Neuronal stem cell (in vitro differentiated cells): ENCODE measurements around the gene TLDC2.
"Not testable (repeated sequence)": the region's sequence is repeated elsewhere in the genome, so short reads cannot be mapped to it uniquely, and the experiment has no call there.

Source experiments
- DNase-seq: peaks from one replicate; pipeline ENCODE4 v3.0.0-alpha.2; 2013; ENCODE audit warnings: low spot score
- H2AFZ ChIP-seq: one replicate; pipeline ENCODE4 v1.6.1; 2013; ENCODE audit warnings: mild to moderate bottlenecking, low read length, inconsistent platforms
- H2AK5ac ChIP-seq: 2 replicates; pipeline ENCODE4 v1.6.1; 2013; ENCODE audit warnings: low read depth, mild to moderate bottlenecking, inconsistent platforms, low read length, moderate library complexity, mixed read lengths
- H2BK120ac ChIP-seq: 2 replicates; pipeline ENCODE4 v1.6.1; 2013; ENCODE audit warnings: low read depth, mild to moderate bottlenecking, inconsistent platforms, low read length, moderate library complexity, mixed read lengths
- H2BK12ac ChIP-seq: one replicate; pipeline ENCODE4 v1.6.1; 2013; ENCODE audit warnings: low read length, inconsistent platforms
- H2BK15ac ChIP-seq: 2 replicates; pipeline ENCODE4 v1.6.1; 2013; ENCODE audit warnings: mild to moderate bottlenecking, low read length, inconsistent platforms, mixed read lengths
- H2BK5ac ChIP-seq: one replicate; pipeline ENCODE4 v1.6.1; 2013; ENCODE audit warnings: inconsistent platforms, mild to moderate bottlenecking, low read length, moderate library complexity
- H3K14ac ChIP-seq: one replicate; pipeline ENCODE4 v1.6.1; 2013; ENCODE audit warnings: low read length, inconsistent platforms
- H3K18ac ChIP-seq: 2 replicates; pipeline ENCODE4 v1.6.1; 2013; ENCODE audit warnings: low read length, inconsistent platforms
- H3K23ac ChIP-seq: 2 replicates; pipeline ENCODE4 v1.6.1; 2013; ENCODE audit warnings: low read depth, mild to moderate bottlenecking, mixed read lengths, low read length, inconsistent platforms; ENCODE audit not compliant: poor library complexity
- H3K27ac ChIP-seq: replicated peaks from 3 replicates; pipeline ENCODE4 v1.5.1; 2013; ENCODE audit warnings: low read length, inconsistent platforms
- H3K27me3 ChIP-seq, 3 experiments: 2 replicates each; pipeline ENCODE4 v1.6.1; 2013; ENCODE audit warnings: low read length in 3 of 3, mild to moderate bottlenecking in 2 of 3, inconsistent platforms in 1 of 3, low read depth in 1 of 3, mixed read lengths in 1 of 3, moderate library complexity in 1 of 3; ENCODE audit not compliant: control insufficient read depth in 3 of 3, insufficient read depth in 3 of 3
- H3K36me3 ChIP-seq, 2 donors: replicated peaks in 1 of 2; 2 replicates each; pipeline ENCODE4 v1.6.1; 2013; ENCODE audit warnings: low read length in 2 of 2; ENCODE audit not compliant: control insufficient read depth in 2 of 2, insufficient read depth in 2 of 2
- H3K4ac ChIP-seq: 2 replicates; pipeline ENCODE4 v1.6.1; 2013; ENCODE audit warnings: inconsistent platforms, mild to moderate bottlenecking, low read length, moderate library complexity
- H3K4me1 ChIP-seq, 2 donors: 1 replicate in 1 of 2; 2 replicates in 1 of 2; pipeline ENCODE4 v1.6.1; 2013; ENCODE audit warnings: low read length in 2 of 2, low read depth in 1 of 2; ENCODE audit not compliant: control insufficient read depth in 2 of 2, insufficient read depth in 1 of 2
- H3K4me2 ChIP-seq: one replicate; pipeline ENCODE4 v1.6.1; 2013; ENCODE audit warnings: mild to moderate bottlenecking, low read length, inconsistent platforms; ENCODE audit not compliant: insufficient read depth, poor library complexity, severe bottlenecking
- H3K4me3 ChIP-seq, 2 donors: 2 replicates each; pipeline ENCODE4 v1.5.1; 2013; ENCODE audit warnings: low read length in 2 of 2, mild to moderate bottlenecking in 2 of 2, inconsistent platforms in 1 of 2, moderate library complexity in 1 of 2
- H3K79me1 ChIP-seq: one replicate; pipeline ENCODE4 v1.6.1; 2013; ENCODE audit warnings: low read depth, mild to moderate bottlenecking, inconsistent platforms, low read length, moderate library complexity
- H3K9ac ChIP-seq: one replicate; pipeline ENCODE4 v1.6.1; 2013; ENCODE audit warnings: mild to moderate bottlenecking, low read depth, low read length, inconsistent platforms; ENCODE audit not compliant: poor library complexity
- H3K9me3 ChIP-seq, 2 donors: replicated peaks in 1 of 2; 2 replicates each; pipeline versions ENCODE3 to v1.6.1; 2013; ENCODE audit warnings: low read length in 2 of 2, mild to moderate bottlenecking in 2 of 2, inconsistent platforms in 1 of 2, low read depth in 1 of 2, mixed read lengths in 1 of 2, moderate library complexity in 1 of 2; ENCODE audit not compliant: control insufficient read depth in 2 of 2, insufficient read depth in 1 of 2
- H4K8ac ChIP-seq: one replicate; pipeline ENCODE4 v1.6.1; 2013; ENCODE audit warnings: low read depth, mild to moderate bottlenecking, inconsistent platforms, low read length, moderate library complexity
- H4K91ac ChIP-seq: one replicate; pipeline ENCODE4 v1.6.1; 2013; ENCODE audit warnings: low read length, low read depth, mild to moderate bottlenecking, inconsistent platforms; ENCODE audit not compliant: poor library complexity
- WGBS, 2 donors: extraction: QIAGEN DNeasy Blood & Tissue Kit; methylation state at CpG; one replicate each; pipeline ENCODE4 v1.1.7; 2013; ENCODE audit warnings: missing lambda C conversion rate in 2 of 2, mixed read lengths in 1 of 2; ENCODE audit not compliant: insufficient read length in 2 of 2, insufficient replicate concordance in 1 of 2; ENCODE audit errors: extremely low coverage in 2 of 2; 5-methylcytosine and 5-hydroxymethylcytosine counted together

The TLDC2 gene

GRCh38 chr20:36932476-36933426, 56.8 kb downstream of the TLDC2 start:
- H3K27ac ChIP-seq: no peak overlapping the region
- no peak overlapping the region for H3K14ac ChIP-seq
- no peak overlapping the region for H2BK5ac ChIP-seq
- H2AK5ac ChIP-seq: no peak overlapping the region
- no peak overlapping the region for H3K4me2 ChIP-seq
- H2BK15ac ChIP-seq: no peak overlapping the region
- H2AFZ ChIP-seq: no peak overlapping the region
- no CpG with 5 or more reads among the region's 11 CpGs for WGBS, 2 donors
- H3K27me3 ChIP-seq: no peaks in the 10 kb centered on the region
- no peaks in the 10 kb centered on the region for H3K9me3 ChIP-seq
- H3K79me1 ChIP-seq: no peaks in the 10 kb centered on the region
- H2BK120ac ChIP-seq: no peak overlapping the region
- H3K9ac ChIP-seq: no peak overlapping the region
- no peak for DNase-seq
- H3K4ac ChIP-seq: no peak overlapping the region
- no peaks in the 10 kb centered on the region for H3K36me3 ChIP-seq
- H3K18ac ChIP-seq: no peak overlapping the region
- no peak overlapping the region for H2BK12ac ChIP-seq
- H4K8ac ChIP-seq: no peak overlapping the region
- no peak overlapping the region for H3K4me3 ChIP-seq
- no peaks in the 10 kb centered on the region for H3K4me1 ChIP-seq
- H4K91ac ChIP-seq: no peak overlapping the region
- no peak overlapping the region for H3K23ac ChIP-seq

- not testable (repeated sequence) for H3K9ac ChIP-seq, H2BK15ac ChIP-seq, H3K79me1 ChIP-seq, H4K8ac ChIP-seq, H3K4me2 ChIP-seq, H3K4me3 ChIP-seq, H3K27ac ChIP-seq, DNase-seq, H3K9me3 ChIP-seq, H2AFZ ChIP-seq, H3K18ac ChIP-seq, H3K23ac ChIP-seq, H4K91ac ChIP-seq, H2BK5ac ChIP-seq, H2BK12ac ChIP-seq, H3K36me3 ChIP-seq, H3K4ac ChIP-seq, H2AK5ac ChIP-seq, H2BK120ac ChIP-seq, H3K4me1 ChIP-seq, H3K27me3 ChIP-seq, H3K14ac ChIP-seq
- no CpG with 5 or more reads among the region's 16 CpGs for WGBS, 2 donors
Measured at GRCh38 chr20:36933571-36933970, 57.6 kb downstream of the TLDC2 start.

- no peak overlapping the region for H2BK120ac ChIP-seq
- DNase-seq: no peak
- no peak overlapping the region for H3K27ac ChIP-seq
- no peak overlapping the region for H2BK5ac ChIP-seq
- H2BK15ac ChIP-seq: no peak overlapping the region
- no peak overlapping the region for H2BK12ac ChIP-seq
- no peak overlapping the region for H3K4ac ChIP-seq
- no peak overlapping the region for H3K18ac ChIP-seq
- H3K4me2 ChIP-seq: no peak overlapping the region
- H3K36me3 ChIP-seq: no peaks in the 10 kb centered on the region
- no peaks in the 10 kb centered on the region for H3K27me3 ChIP-seq
- no peak overlapping the region for H3K9ac ChIP-seq
- H3K23ac ChIP-seq: no peak overlapping the region
- no peak overlapping the region for H2AFZ ChIP-seq
- no peak overlapping the region for H4K91ac ChIP-seq
- H3K4me1 ChIP-seq: no peaks in the 10 kb centered on the region
- H3K9me3 ChIP-seq: no peaks in the 10 kb centered on the region
- H3K14ac ChIP-seq: no peak overlapping the region
- H4K8ac ChIP-seq: no peak overlapping the region
- no peaks in the 10 kb centered on the region for H3K79me1 ChIP-seq
- no peak overlapping the region for H2AK5ac ChIP-seq
- no peak overlapping the region for H3K4me3 ChIP-seq
- WGBS, 2 donors: no CpG with 5 or more reads among the region's 8 CpGs
Measured at GRCh38 chr20:36936341-36936740, 60.4 kb downstream of the TLDC2 start.

GRCh38 chr20:36936761-36937401, 60.9 kb downstream of the TLDC2 start:
- H3K14ac ChIP-seq, H3K18ac ChIP-seq, H3K27ac ChIP-seq, H3K23ac ChIP-seq, H3K79me1 ChIP-seq, H3K4me2 ChIP-seq, H3K9me3 ChIP-seq, H3K27me3 ChIP-seq, DNase-seq, H2BK15ac ChIP-seq, H3K4ac ChIP-seq, H3K4me1 ChIP-seq, H2AK5ac ChIP-seq, H3K4me3 ChIP-seq, H3K36me3 ChIP-seq, H3K9ac ChIP-seq, H2BK120ac ChIP-seq, H2BK5ac ChIP-seq, H2AFZ ChIP-seq, H2BK12ac ChIP-seq, H4K8ac ChIP-seq, H4K91ac ChIP-seq: not testable (repeated sequence)
- WGBS, 2 donors: no CpG with 5 or more reads among the region's 9 CpGs
